Measurements from ENCODE around the gene GPLD1.

DNA sequence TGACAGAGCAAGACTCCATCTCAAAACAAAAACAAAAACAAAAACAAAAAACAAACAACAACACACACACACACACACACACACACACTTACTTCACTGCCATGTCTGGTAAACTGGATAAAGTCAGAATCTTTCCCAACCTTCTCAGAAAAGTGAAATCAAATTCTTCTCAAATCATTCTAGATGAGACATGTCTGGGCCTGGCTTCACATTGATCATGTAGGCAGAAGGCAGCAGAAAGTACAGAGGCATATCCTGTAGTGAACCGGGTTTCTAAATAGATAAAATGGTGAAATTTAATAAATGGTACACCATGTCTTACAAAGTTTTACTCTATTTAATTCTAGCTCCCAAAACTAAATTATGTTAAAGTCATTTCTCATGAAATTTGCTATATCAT lies 101.6 kb downstream of the GPLD1 start:
- TF ChIP-seq CTCF (IDR thresholded peaks at IDR 0.05) (no peak), POLR2A (IDR thresholded peaks at IDR 0.05) (no peak), POLR2AphosphoS5 (IDR thresholded peaks at IDR 0.05) (no peak)
